ES-I3 (cell line): ENCODE data around the gene OR1L4.

Experiments used
- H3K36me3 ChIP-seq: 2 replicates; pipeline ENCODE4 v1.6.1; 2013; ENCODE audit warnings: mild to moderate bottlenecking, low read length, control low read depth, moderate library complexity; ENCODE audit not compliant: insufficient read depth
- H3K4me1 ChIP-seq: 2 replicates; pipeline ENCODE4 v1.6.1; 2013; ENCODE audit warnings: mild to moderate bottlenecking, control low read depth, low read length; ENCODE audit not compliant: insufficient read depth
- H3K9ac ChIP-seq: 2 replicates; pipeline ENCODE4 v1.6.1; 2013; ENCODE audit warnings: low read depth, mild to moderate bottlenecking, low read length, moderate library complexity
- H3K9me3 ChIP-seq: 2 replicates; pipeline ENCODE4 v1.6.1; 2013; ENCODE audit warnings: mild to moderate bottlenecking, low read length, moderate library complexity; ENCODE audit not compliant: control insufficient read depth, insufficient read depth

Gene OR1L4, protein sequence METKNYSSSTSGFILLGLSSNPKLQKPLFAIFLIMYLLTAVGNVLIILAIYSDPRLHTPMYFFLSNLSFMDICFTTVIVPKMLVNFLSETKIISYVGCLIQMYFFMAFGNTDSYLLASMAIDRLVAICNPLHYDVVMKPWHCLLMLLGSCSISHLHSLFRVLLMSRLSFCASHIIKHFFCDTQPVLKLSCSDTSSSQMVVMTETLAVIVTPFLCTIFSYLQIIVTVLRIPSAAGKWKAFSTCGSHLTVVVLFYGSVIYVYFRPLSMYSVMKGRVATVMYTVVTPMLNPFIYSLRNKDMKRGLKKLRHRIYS

DNA sequence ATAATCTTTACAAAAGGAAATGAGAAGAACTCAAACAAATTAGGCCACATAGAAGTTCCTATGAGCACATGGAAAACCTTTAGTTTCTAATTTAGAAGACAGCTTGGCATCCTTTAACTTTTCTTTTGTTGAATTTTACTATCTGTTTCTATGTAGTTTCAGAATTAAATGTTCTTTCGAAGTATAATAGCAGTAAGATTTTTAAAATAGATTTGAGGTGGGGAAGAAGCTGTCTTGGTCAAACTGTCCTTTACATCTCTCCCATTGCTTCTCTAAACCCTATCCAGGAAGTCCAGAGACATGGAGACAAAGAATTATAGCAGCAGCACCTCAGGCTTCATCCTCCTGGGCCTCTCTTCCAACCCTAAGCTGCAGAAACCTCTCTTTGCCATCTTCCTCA, at the start of gene OR1L4:
Gene OR1L4 (plus strand): TSS at position 301 of the 400 bp plus-strand sequence. CDS start 0 bp downstream, at position 301.
- Histone ChIP-seq H3K9me3 (no peaks in the 10 kb centered on the region; the same call in 1 of the 2 replicates), H3K9ac (no peak within 1 kb of the TSS), H3K36me3 (no peaks in the 10 kb centered on the region), H3K4me1 (no peaks in the 10 kb centered on the region)

DNA sequence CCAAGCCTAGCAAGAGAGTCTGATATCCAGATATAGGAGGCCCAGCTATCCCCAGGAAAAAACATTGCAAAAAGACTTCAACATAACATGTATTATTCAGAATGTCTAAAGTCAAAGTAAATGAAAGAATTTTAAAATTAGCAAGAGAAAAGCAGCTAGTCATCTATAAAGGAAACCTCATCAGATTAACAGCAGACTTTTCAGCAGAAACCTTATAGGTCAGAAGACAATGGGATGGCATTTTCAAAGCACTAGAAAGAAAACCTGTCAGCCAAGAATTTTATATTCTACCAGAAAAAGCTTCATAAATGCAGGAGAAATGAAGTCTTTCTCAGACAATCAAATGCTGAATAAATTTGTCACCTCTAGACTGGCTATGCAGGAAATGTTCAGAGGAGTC, 38.9 kb upstream of the OR1L4 start:
- H3K9ac ChIP-seq, result no peak overlapping the region
- no peaks in the 10 kb centered on the region for H3K4me1 ChIP-seq
- no peaks in the 10 kb centered on the region for H3K36me3 ChIP-seq
- H3K9me3 ChIP-seq, result no peaks in the 10 kb centered on the region; the same call in 1 of the 2 replicates

DNA sequence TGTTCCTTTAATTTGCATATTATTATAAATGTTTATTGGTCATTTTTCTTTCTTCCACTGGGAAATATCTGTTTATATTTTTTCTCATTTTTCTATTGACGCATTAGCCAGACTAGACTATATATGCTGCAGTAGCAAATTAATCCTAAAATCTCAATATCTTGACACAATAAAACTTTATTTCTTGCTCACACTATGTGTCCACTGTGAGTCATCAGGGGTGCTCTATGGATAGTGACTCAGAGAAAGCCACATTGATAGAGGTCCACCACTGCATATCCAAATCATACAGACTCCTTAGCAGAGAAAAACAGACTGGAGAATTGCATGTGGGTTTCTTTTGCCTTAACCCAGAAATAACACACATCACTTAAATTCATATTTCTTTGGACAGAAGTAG, 28.1 kb upstream of the OR1L4 start:
- no peak overlapping the region for H3K9ac ChIP-seq
- no peaks in the 10 kb centered on the region for H3K4me1 ChIP-seq
- H3K36me3 ChIP-seq, result no peaks in the 10 kb centered on the region
- H3K9me3 ChIP-seq, result no peaks in the 10 kb centered on the region

DNA sequence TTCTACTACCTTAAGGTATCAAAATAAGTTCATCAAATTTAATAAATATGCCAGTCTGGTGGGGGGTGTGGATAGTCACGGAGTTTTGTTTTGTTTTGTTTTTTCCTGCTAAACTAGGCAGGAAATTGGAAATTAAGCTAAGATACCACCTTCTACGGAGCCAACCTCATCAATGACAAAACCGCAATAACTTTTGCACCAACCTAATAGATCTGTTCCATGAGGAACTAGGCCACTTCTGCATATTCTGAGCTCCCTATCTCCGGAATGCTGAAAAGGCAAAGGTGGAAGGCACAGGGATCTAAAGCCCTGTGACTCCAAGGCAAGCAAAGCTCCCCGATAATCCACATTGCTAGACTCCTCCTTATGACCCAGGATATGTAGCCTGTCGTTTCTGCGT, 5.8 kb upstream of the OR1L4 start:
- H3K4me1 ChIP-seq, result no peaks in the 10 kb centered on the region
- H3K36me3 ChIP-seq, result no peaks in the 10 kb centered on the region
- H3K9ac ChIP-seq, result no peak overlapping the region
- H3K9me3 ChIP-seq, result no peaks in the 10 kb centered on the region

DNA sequence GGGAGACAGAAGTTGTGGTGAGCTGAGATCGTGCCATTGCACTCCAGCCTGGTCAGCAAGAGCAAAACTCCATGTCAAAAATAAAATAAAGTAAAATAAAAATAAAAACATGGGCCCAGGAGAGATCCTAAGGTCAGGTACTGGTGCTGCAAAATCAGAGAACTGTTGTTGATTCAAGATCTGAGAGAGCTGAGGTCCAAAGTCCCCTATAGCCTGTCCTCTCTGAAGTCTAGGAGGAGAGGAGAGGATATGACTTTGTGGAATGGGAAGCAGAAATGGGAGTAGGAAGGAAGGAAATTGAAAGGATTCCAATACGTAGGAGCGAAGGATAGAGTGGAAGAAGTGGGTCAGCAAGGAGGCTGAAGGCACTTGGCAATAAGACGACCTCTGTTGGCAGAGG, 4.6 kb upstream of the OR1L4 start:
- Histone ChIP-seq H3K36me3 (no peaks in the 10 kb centered on the region), H3K9ac (no peak overlapping the region), H3K4me1 (no peaks in the 10 kb centered on the region), H3K9me3 (no peaks in the 10 kb centered on the region)

DNA sequence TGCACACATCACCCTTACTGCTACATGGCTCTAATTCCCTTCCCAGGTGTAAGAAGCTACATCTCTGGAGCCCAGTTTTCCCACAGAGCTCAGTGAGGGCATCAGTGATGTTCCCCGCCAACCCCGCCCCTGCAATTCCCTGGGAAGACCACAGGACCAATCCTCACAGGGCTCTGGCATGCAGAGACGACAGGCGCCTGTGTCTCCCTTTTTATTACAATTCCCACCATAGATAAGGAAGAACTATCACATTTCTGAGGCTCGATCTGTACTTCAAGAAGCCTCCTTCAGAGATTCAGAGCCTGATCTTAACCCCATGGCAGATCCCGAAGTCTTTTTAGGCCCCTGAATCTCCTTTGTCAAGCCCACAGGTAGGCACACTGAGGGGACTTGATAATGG, 18.2 kb downstream of the OR1L4 start, which contains the start of gene OR1L6:
Gene OR1L6 (plus strand): TSS at position 301 of the 400 bp plus-strand sequence. CDS start 7,545 bp downstream, outside the sequence.
- no peaks in the 10 kb centered on the region for H3K4me1 ChIP-seq
- no peaks in the 10 kb centered on the region for H3K36me3 ChIP-seq
- no peak within 1 kb of the TSS for H3K9ac ChIP-seq
- H3K9me3 ChIP-seq, result no peaks in the 10 kb centered on the region

DNA sequence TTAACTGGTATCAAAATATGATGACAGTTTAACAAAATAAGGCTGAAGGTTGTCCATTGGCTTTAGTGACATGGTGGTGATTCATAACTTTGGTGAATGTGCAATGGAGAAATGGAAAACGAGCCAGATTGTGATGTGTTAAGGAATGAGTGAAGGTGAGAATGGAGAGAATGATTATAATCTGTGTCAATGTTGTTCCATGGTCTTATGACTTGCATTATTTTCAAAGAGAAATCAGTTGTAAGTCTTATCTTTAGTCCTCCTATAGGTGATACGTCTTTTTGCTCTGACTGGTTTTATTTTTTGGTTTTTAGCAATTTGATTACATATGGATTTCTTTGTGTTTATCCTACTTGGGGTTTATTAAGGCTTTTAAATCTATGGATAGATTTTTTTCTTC, 31.0 kb downstream of the OR1L4 start:
- Histone ChIP-seq H3K4me1 (no peaks in the 10 kb centered on the region), H3K9me3 (peaks cover 3% of the 10 kb centered on the region; the same call in 1 of the 2 replicates), H3K9ac (no peak overlapping the region), H3K36me3 (no peaks in the 10 kb centered on the region)

DNA sequence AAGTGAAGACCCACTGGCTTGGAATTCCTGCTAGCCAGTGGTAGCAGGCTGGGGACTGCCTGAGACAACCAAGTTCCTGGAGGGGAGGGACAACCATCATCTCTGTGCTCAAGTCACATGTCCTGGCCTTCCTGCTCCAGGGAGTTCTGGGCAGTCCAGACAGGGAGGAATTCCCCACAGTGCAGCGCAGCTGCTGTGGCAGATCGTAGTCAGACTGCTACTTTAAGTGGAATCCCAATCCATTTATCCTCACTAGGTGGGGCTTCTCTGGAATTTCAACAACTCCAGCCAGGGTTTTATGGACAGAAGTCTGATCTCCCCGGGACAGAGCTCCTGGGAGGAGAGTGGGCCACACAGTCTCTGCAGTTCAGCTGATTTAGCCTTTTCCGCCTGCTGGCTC, 44.0 kb downstream of the OR1L4 start:
- no peaks in the 10 kb centered on the region for H3K9me3 ChIP-seq
- no peaks in the 10 kb centered on the region for H3K4me1 ChIP-seq

More for the DNA sequence above, 44.0 kb downstream of the OR1L4 start:
- Histone ChIP-seq H3K36me3 (no peaks in the 10 kb centered on the region), H3K9ac (no peak overlapping the region)
